ENCODE data around the gene CSF2RB.

CSF2RB gene

GRCh38 chr22:36930041-36930935 is 16.9 kb downstream of the CSF2RB start:
- DNase-seq (ENCODE audit: low read depth), result no peak
- no peak for TF ChIP-seq CTCF (conservative IDR thresholded peaks at IDR 0.05; ENCODE audit: low read length)
- no peak overlapping the region for H3K4me3 ChIP-seq (ENCODE audit: low read length)

GRCh38 chr22:36931446-36931845 is 18.0 kb downstream of the CSF2RB start:
- no peak for TF ChIP-seq CTCF (conservative IDR thresholded peaks at IDR 0.05; ENCODE audit: low read length)
- DNase-seq (ENCODE audit: low read depth), result no peak
- H3K4me3 ChIP-seq (ENCODE audit: low read length), result no peak overlapping the region

DNA sequence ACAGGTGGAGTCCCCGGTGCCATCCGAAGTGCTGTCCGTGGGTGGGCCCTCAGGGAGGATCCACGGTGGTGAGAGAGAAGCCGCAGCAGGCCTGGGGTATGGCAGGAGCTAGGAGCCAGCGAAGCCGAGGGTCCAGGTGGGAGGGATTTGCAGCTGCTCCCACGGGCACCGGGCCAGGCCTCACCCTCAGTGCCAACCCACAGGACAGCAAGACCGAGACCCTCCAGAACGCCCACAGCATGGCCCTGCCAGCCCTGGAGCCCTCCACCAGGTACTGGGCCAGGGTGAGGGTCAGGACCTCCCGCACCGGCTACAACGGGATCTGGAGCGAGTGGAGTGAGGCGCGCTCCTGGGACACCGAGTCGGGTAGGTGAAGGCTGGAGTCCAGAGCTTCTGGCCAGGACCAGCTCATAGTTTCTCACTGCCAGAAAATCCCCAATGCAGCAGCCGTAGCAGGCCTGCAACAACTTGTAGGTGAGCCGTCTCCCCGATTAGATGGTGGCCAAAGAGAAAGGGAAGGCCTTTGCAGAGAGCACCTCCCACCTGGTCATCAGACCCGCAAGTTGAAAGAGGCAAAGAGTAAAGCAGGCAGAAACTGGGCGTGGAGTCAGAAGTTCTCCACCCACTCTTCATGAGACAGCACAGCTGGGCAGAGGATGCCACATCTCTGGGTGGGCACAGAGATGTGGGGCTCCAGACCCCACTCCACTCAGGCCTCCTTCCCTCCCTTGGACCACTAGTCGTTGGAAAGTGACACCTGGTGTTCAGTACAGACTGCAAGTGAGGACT is 20.4 kb downstream of the CSF2RB start:
- H3K4me3 ChIP-seq (ENCODE audit: low read length), result no peak overlapping the region
- DNase-seq (ENCODE audit: low read depth), result no peak
- TF ChIP-seq CTCF (conservative IDR thresholded peaks at IDR 0.05; ENCODE audit: low read length), result no peak

DNA sequence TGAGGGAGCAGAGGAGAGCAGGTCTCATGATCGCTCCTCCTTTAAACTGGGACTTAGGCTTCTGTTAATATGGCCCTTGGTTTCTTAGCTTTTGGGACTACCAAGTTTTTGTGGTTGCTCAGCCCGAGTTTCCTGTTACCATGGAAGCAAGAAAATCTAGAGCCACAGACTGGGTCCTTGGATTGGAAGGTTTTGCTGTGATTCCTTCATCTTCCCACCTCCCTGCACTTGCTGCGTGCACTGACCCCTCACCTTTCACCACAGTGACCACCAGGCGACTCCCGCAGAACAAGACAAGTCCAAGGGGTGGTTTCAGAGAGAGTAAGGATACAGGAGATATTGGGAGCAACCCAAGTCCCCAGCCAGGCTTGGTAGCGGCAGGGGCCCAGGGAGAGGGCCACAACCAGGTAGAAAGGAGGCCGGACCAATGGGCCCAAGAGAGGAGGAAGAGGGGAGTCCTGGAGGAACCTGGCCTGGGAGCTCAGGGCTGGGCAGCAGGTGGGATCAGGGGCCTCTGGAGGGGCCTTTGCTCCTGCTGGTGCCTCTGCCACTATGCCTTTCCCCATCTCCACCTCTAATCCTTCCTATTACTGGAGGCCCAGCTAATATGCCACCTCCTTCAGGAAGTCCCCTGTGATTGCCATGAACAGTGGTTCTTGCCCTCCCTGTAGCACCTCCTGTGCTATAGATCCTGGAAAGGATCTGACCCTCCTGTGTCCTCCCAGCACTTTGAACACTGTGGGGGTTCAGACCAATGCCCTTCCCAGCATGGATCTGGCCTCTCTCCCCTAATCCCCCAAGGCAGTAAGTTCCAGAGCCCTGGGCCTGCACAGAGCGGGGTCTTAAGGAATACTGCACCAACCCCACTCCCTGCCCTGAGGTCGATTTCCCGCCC is 21.2 kb downstream of the CSF2RB start:
- DNase-seq (ENCODE audit: low read depth), result no peak
- no peak for TF ChIP-seq CTCF (conservative IDR thresholded peaks at IDR 0.05; ENCODE audit: low read length)
- H3K4me3 ChIP-seq (ENCODE audit: low read length), result no peak overlapping the region

DNA sequence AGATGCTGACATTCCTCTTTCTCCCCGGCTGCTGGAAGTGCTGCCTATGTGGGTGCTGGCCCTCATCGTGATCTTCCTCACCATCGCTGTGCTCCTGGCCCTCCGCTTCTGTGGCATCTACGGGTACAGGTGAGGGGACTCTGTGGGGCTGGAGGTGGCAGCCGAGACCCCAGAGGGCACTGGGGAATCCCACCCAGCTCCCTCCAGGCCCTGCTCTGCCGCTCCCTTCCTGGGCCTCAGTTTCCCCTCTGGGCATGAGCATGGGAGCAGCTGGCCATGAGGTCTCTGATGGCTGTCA is 21.8 kb downstream of the CSF2RB start:
- no peak for DNase-seq (ENCODE audit: low read depth)
- no peak overlapping the region for H3K4me3 ChIP-seq (ENCODE audit: low read length)
- no peak for TF ChIP-seq CTCF (conservative IDR thresholded peaks at IDR 0.05; ENCODE audit: low read length)

GRCh38 chr22:36935694-36936093 is 22.3 kb downstream of the CSF2RB start:
- no peak overlapping the region for H3K4me3 ChIP-seq (ENCODE audit: low read length)
- no peak for DNase-seq (ENCODE audit: low read depth)
- TF ChIP-seq CTCF (conservative IDR thresholded peaks at IDR 0.05; ENCODE audit: low read length), result no peak

Data from AG10803 (cell line).